Activated naive CD4-positive, alpha-beta T cell treated with anti-CD3 and anti-CD28 coated beads, Interleukin-2, amount 50 U/mL, for 16 hours (primary cell): ENCODE measurements around the gene KCNIP4.
"Not testable (repeated sequence)": the region's sequence is repeated elsewhere in the genome, so short reads cannot be mapped to it uniquely, and the experiment has no call there.

ENCODE experiments used
- DNase-seq: peaks from one replicate; pipeline ENCODE4 v3.0.0-alpha.2; 2020

The KCNIP4 gene

GRCh38 chr4:21948347-21949072 is at the start of gene KCNIP4:
Gene KCNIP4, minus strand, starts transcription at chr4:21948772.
- peak; percentile 10 for DNase-seq

- DNase-seq, result not testable (repeated sequence)
Observed at GRCh38 chr4:21996618-21997017, 48.0 kb upstream of the KCNIP4 start.

GRCh38 chr4:21992330-21992729 is 43.8 kb upstream of the KCNIP4 start:
- no peak for DNase-seq

GRCh38 chr4:21991562-21991961 is 43.0 kb upstream of the KCNIP4 start:
- no peak for DNase-seq

- DNase-seq, result no peak
Observed at GRCh38 chr4:21991050-21991449, 42.5 kb upstream of the KCNIP4 start.

- DNase-seq, result no peak
Observed at GRCh38 chr4:21989351-21989750, 40.8 kb upstream of the KCNIP4 start.

GRCh38 chr4:21986307-21986706 is 37.7 kb upstream of the KCNIP4 start:
- DNase-seq, result no peak

- DNase-seq, result no peak
Observed at GRCh38 chr4:21982087-21982486, 33.5 kb upstream of the KCNIP4 start.

- DNase-seq, result no peak
Observed at GRCh38 chr4:21979196-21979595, 30.6 kb upstream of the KCNIP4 start.

GRCh38 chr4:21976166-21976565 is 27.6 kb upstream of the KCNIP4 start:
- no peak for DNase-seq

GRCh38 chr4:21973850-21974249 is 25.3 kb upstream of the KCNIP4 start:
- DNase-seq, result no peak

GRCh38 chr4:21964762-21965319 is 16.3 kb upstream of the KCNIP4 start:
- no peak for DNase-seq

GRCh38 chr4:21962691-21963090 is 14.1 kb upstream of the KCNIP4 start:
- no peak for DNase-seq

GRCh38 chr4:21960793-21961192 is 12.2 kb upstream of the KCNIP4 start:
- DNase-seq, result no peak

GRCh38 chr4:21954916-21955315 is 6.3 kb upstream of the KCNIP4 start:
- DNase-seq, result no peak

- no peak for DNase-seq
Observed at GRCh38 chr4:21953653-21954052, 5.1 kb upstream of the KCNIP4 start.

GRCh38 chr4:21952549-21952948 is 4.0 kb upstream of the KCNIP4 start:
- no peak for DNase-seq

- peak; percentile 9 for DNase-seq
Observed at GRCh38 chr4:21949073-21949457, 493 bp upstream of the KCNIP4 start.

- DNase-seq, result no peak
Observed at GRCh38 chr4:21947791-21948346, 703 bp downstream of the KCNIP4 start.

- DNase-seq, result no peak
Observed at GRCh38 chr4:21946858-21947257, 1.7 kb downstream of the KCNIP4 start.

- DNase-seq, result no peak
Observed at GRCh38 chr4:21921526-21922180, 26.9 kb downstream of the KCNIP4 start.

GRCh38 chr4:21915761-21916160 is 32.8 kb downstream of the KCNIP4 start:
- DNase-seq, result no peak

GRCh38 chr4:21901831-21902230 is 46.7 kb downstream of the KCNIP4 start:
- DNase-seq, result no peak

- no peak for DNase-seq
Observed at GRCh38 chr4:21901281-21901680, 47.3 kb downstream of the KCNIP4 start.
